MM.1S (cell line): ENCODE results near the gene HIGD1B.

ENCODE experiments used
- DNase-seq: peaks from one replicate; pipeline ENCODE4 v3.0.0-alpha.2; 2015
- H2AFZ ChIP-seq: fragments of 300-600 bp; sonication (generic); 2 replicates; pipeline ENCODE4 v1.6.0; 2016; ENCODE audit warnings: antibody characterized with exemption, low read length
- H3F3A ChIP-seq: fragments of 300-600 bp; sonication (generic); 2 replicates; pipeline ENCODE4 v1.6.1; 2016; ENCODE audit warnings: mild to moderate bottlenecking, antibody characterized with exemption, low read length, moderate library complexity, mixed read lengths; ENCODE audit not compliant: insufficient read depth
- H3K27ac ChIP-seq: fragments of 300-600 bp; sonication (generic); 2 replicates; pipeline ENCODE4 v1.5.1; 2016; ENCODE audit warnings: mild to moderate bottlenecking, low read length
- H3K27me3 ChIP-seq: fragments of 300-600 bp; sonication (generic); replicated peaks from 2 replicates; pipeline ENCODE4 v1.6.0; 2016; ENCODE audit warnings: low read length; ENCODE audit not compliant: insufficient read depth
- H3K36me3 ChIP-seq: fragments of 300-600 bp; sonication (generic); replicated peaks from 2 replicates; pipeline ENCODE4 v1.6.1; 2016; ENCODE audit warnings: mild to moderate bottlenecking, low read length, mixed read lengths; ENCODE audit not compliant: insufficient read depth
- H3K4me1 ChIP-seq: fragments of 300-600 bp; sonication (generic); 2 replicates; pipeline ENCODE4 v1.6.1; 2016; ENCODE audit warnings: low read length, mixed read lengths
- H3K4me2 ChIP-seq: fragments of 300-600 bp; sonication (generic); 2 replicates; pipeline ENCODE4 v1.6.0; 2016; ENCODE audit warnings: low read depth, low read length
- H3K4me3 ChIP-seq: fragments of 300-600 bp; sonication (generic); 2 replicates; pipeline ENCODE4 v1.5.1; 2016; ENCODE audit warnings: low read length, mixed read lengths
- H3K79me2 ChIP-seq: fragments of 300-600 bp; sonication (generic); 2 replicates; pipeline ENCODE4 v1.6.1; 2016; ENCODE audit warnings: mixed run types, low read length, mixed read lengths
- H3K9ac ChIP-seq: fragments of 300-600 bp; sonication (generic); 2 replicates; pipeline ENCODE4 v1.6.1; 2016; ENCODE audit warnings: low read length, mixed read lengths
- H3K9me2 ChIP-seq: fragments of 300-600 bp; sonication (generic); replicated peaks from 2 replicates; pipeline ENCODE4 v1.6.1; 2016; ENCODE audit warnings: mild to moderate bottlenecking, low read length, mixed read lengths; ENCODE audit not compliant: insufficient read depth
- H3K9me3 ChIP-seq: fragments of 300-600 bp; sonication (generic); replicated peaks from 2 replicates; pipeline ENCODE4 v1.6.1; 2016; ENCODE audit warnings: mild to moderate bottlenecking, low read length, mixed read lengths; ENCODE audit not compliant: insufficient read depth
- H4K20me1 ChIP-seq: fragments of 300-600 bp; sonication (generic); 2 replicates; pipeline ENCODE4 v1.6.1; 2016; ENCODE audit warnings: mild to moderate bottlenecking, low read length, moderate library complexity, mixed read lengths; ENCODE audit not compliant: insufficient read depth
- CTCF ChIP-seq: fragments of 300-600 bp; sonication (generic); IDR thresholded peaks from 2 replicates; pipeline ENCODE4 v1.5.1; 2016; ENCODE audit warnings: antibody characterized with exemption, low read length, mixed read lengths
- EZH2 ChIP-seq: fragments of 300-600 bp; sonication (generic); optimal IDR thresholded peaks from 2 replicates; pipeline ENCODE3; 2017; ENCODE audit warnings: low read depth, mild to moderate bottlenecking, antibody characterized with exemption, low read length, mixed read lengths
- EZH2phosphoT487 ChIP-seq: fragments of 300-600 bp; sonication (generic); IDR thresholded peaks from 2 replicates; pipeline ENCODE4 v1.6.1; 2018; ENCODE audit warnings: antibody characterized with exemption, low read length

HIGD1B gene

GRCh38 chr17:44859701-44860100 lies 12.0 kb downstream of the HIGD1B start:
- no peak for DNase-seq
- Histone ChIP-seq H4K20me1 (no peaks in the 10 kb centered on the region), H3K4me1 (no peaks in the 10 kb centered on the region), H3K4me3 (no peak overlapping the region), H3K27me3 (no peaks in the 10 kb centered on the region), H3K79me2 (no peaks in the 10 kb centered on the region), H3K9ac (no peak overlapping the region), H2AFZ (no peak overlapping the region), H3K36me3 (no peaks in the 10 kb centered on the region; the same call in 1 of the 2 replicates), H3F3A (no peaks in the 10 kb centered on the region), H3K9me2 (no peaks in the 10 kb centered on the region), H3K4me2 (no peak overlapping the region), H3K27ac (no peak overlapping the region), H3K9me3 (no peaks in the 10 kb centered on the region)
- no peak for TF ChIP-seq CTCF
- TF ChIP-seq EZH2phosphoT487: no peak
- no peak for TF ChIP-seq EZH2

GRCh38 chr17:44862278-44862914 lies 14.7 kb downstream of the HIGD1B start:
- TF ChIP-seq EZH2phosphoT487 (no peak), EZH2 (no peak), CTCF (no peak)
- no peak overlapping the region for H3K4me2 ChIP-seq
- H3K36me3 ChIP-seq: no peaks in the 10 kb centered on the region; the same call in 1 of the 2 replicates
- DNase-seq: no peak
- H3K4me1 ChIP-seq: no peaks in the 10 kb centered on the region
- H3F3A ChIP-seq: no peaks in the 10 kb centered on the region
- H3K79me2 ChIP-seq: no peaks in the 10 kb centered on the region
- H3K4me3 ChIP-seq: no peak overlapping the region
- no peaks in the 10 kb centered on the region for H4K20me1 ChIP-seq
- no peak overlapping the region for H2AFZ ChIP-seq
- no peak overlapping the region for H3K9ac ChIP-seq
- no peaks in the 10 kb centered on the region for H3K27me3 ChIP-seq
- no peak overlapping the region for H3K27ac ChIP-seq
- H3K9me3 ChIP-seq: no peaks in the 10 kb centered on the region
- H3K9me2 ChIP-seq: no peaks in the 10 kb centered on the region

GRCh38 chr17:44863061-44863918 lies 15.6 kb downstream of the HIGD1B start:
- H3F3A ChIP-seq: no peaks in the 10 kb centered on the region
- no peak for DNase-seq
- no peaks in the 10 kb centered on the region for H3K27me3 ChIP-seq
- no peak overlapping the region for H2AFZ ChIP-seq
- no peak overlapping the region for H3K4me2 ChIP-seq
- no peak overlapping the region for H3K4me3 ChIP-seq
- no peaks in the 10 kb centered on the region for H3K4me1 ChIP-seq
- no peak overlapping the region for H3K27ac ChIP-seq
- no peaks in the 10 kb centered on the region for H3K9me3 ChIP-seq
- no peak overlapping the region for H3K9ac ChIP-seq
- H3K36me3 ChIP-seq: no peaks in the 10 kb centered on the region; the same call in 1 of the 2 replicates
- no peaks in the 10 kb centered on the region for H3K79me2 ChIP-seq
- no peaks in the 10 kb centered on the region for H4K20me1 ChIP-seq
- H3K9me2 ChIP-seq: no peaks in the 10 kb centered on the region
- TF ChIP-seq EZH2 (no peak), EZH2phosphoT487 (no peak), CTCF (no peak)
